Raji (cell line): ENCODE results near the gene GNG7.

ENCODE experiments used
- POLR2A ChIP-seq: IDR thresholded peaks from 2 replicates; pipeline ENCODE4 v1.6.1; 2011; ENCODE audit warnings: low read depth, low read length, control low read depth; ENCODE audit not compliant: insufficient read depth

GNG7 gene

DNA sequence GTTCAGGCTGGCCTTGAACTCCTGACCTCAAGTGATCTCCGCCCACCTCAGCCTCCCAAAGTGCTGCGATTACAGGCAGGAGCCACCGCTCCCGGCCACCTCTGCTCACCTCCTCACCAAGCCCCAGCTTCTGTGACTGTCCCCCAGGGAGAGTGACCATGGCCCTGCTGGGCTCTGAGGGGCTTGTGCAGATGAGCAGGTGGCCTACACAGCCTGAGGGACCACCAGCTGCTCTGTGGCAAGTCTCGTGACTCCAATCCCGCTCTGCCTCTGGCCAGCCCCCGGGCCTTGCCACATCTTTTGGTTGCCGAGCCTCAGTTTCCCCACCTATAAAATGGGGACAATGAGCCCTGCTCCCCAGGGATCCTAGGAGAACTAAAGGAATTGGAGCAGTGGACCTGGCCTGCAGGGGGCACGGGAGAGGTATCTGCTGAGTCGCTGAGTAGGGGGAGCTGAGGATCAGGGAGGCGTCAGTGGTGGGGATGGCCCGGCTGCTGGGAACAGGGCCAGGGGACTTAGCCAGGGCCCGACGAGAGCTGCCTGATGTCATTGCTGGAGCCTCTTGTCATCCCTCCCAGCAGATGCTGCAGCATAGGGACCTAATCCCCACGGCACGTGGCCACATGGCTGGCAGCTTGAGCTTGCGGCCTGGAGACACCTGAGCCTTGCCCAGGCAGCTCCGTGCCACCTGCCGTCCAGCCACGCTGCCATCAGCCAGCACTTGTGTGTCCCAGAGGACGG is 151.9 kb downstream of the GNG7 start:
- TF ChIP-seq POLR2A, result no peak

DNA sequence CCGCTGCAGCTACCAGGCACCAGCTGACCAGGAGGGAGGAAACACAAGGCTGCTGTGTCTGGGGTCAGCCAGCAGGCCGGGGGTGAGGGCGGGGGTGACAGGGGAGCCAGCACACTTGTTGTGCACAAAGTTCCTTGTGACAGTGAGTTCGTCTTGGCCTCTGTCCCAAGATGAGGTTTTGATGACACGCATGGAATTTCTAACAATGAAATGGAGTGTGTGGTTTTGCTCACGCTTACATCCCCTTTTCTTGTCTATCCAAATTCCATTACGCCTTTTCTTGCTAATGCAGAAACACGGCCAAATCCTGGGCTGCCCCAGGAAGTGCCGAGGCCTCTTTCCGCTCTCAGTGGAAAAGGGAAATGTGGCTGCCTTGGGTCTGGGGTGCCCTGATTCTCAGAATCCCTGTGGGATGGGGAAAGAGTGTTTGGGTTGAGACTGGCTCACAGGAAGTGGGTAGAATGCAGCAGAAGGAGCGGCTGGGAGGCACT is 152.7 kb downstream of the GNG7 start:
- TF ChIP-seq POLR2A, result no peak

GRCh38 chr19:2548966-2549365 is 153.5 kb downstream of the GNG7 start:
- TF ChIP-seq POLR2A, result no peak

- TF ChIP-seq POLR2A, result no peak
Measured at GRCh38 chr19:2547721-2548120, 154.8 kb downstream of the GNG7 start.

DNA sequence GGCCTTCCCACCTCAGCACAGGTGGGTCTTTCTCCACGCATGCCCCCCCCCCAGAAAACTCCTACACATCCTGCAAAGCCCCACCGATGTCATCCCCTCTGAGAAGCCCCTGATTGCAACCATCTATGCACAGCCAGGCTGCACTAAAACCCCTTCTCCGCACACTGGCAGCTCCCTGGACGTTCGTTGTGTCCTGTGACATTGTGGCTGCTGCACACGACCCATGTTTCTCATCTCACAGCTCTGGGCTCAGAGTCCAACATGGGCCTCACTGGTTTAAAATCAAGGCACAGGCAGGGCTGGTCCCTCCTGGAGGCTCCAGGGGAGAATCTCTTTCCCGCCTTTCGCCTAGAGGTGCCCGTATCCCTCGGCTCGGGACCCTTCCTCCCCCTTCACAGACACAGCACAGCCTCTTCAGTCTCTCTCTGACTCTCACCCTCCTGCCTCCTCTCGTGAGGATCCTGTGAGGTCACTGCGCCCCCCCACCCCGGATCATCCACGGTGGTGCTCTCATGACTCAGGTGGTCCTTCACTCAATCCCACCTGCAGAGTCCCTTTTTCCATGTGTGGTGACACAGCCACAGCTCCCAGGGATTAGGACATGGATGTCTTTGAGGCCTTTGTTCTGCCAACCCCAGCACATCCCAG is 155.3 kb downstream of the GNG7 start:
- TF ChIP-seq POLR2A, result no peak

DNA sequence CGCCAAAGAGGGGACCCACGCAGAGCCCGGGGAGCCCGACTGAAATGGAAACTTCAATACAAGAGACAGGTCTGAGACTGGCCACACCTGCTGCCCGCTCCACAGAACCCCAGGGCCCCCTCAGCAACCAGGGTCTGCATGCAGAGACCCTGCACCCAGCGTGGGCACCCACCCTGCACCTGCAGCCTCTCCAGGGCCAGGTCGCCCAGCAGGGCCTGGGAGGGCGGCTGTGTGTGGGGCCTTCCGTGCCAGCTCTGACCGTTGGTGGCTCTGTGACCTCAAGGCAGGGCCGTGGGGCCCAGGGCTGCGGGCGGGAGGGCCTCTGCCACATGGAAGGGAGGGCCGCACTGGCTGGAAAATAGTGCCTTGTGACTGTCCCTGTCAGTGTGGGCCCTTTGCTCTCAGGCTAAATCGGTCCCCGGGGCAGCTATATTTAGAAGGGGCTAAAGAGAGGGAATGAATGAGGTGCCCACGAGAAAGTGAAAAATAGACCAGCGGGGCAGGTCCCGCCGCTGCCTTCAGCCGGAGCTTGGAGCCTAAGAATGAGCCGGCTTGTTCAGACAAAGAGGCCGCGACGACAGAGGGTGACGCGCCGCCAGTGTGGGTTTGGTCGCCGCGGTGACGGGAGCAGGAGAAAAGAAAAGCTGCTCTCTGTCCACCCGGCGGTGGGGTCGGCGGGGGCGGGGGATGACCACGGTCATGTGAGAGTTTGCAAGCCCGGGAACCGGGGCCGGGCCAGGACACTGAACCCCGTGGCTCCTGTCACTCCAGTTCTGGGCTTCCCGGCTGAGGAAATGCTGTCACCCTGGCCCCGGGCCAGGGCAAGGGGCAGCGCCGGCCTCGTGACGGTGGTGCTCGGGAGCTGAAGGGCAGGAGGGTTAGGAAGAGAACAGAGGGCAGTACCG is 156.1 kb downstream of the GNG7 start:
- no peak for TF ChIP-seq POLR2A

- no peak for TF ChIP-seq POLR2A
Measured at GRCh38 chr19:2544576-2545415, 157.7 kb downstream of the GNG7 start.

- no peak for TF ChIP-seq POLR2A
Measured at GRCh38 chr19:2543463-2544442, 158.7 kb downstream of the GNG7 start.

DNA sequence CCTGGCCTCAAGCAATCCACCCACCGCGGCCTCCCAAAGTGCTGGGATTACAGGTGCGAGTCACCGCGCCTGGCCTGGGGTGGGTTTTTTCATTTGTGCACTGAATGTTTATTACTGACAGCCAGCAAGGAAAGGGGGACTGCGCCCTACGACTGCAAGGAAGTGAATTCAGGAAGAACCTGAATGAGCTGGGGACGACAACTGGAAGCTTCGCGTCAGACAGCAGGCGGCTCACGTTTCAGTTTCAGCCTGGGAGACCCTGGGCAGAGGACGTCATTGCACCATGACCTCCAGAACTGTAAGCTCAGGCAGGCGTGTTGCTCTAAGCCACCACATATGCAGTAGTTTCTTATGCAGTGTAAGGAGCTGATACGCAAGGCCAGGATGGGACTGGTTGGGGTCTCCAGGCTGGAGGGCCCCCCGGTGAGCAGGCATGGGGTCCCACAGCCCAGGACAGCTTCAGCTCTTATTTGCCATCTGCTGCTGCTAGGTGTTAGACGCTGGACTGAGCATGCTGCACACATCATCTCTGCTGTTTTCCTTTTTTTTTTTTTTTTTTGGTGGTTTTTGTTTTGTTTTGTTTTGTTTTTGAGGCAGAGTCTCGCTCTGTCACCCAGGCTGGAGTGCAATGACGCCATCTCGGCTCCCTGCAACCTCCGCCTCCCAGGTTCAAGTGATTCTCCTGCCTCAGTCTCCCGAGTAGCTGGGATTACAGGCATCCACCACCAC is 160.0 kb downstream of the GNG7 start:
- no peak for TF ChIP-seq POLR2A

DNA sequence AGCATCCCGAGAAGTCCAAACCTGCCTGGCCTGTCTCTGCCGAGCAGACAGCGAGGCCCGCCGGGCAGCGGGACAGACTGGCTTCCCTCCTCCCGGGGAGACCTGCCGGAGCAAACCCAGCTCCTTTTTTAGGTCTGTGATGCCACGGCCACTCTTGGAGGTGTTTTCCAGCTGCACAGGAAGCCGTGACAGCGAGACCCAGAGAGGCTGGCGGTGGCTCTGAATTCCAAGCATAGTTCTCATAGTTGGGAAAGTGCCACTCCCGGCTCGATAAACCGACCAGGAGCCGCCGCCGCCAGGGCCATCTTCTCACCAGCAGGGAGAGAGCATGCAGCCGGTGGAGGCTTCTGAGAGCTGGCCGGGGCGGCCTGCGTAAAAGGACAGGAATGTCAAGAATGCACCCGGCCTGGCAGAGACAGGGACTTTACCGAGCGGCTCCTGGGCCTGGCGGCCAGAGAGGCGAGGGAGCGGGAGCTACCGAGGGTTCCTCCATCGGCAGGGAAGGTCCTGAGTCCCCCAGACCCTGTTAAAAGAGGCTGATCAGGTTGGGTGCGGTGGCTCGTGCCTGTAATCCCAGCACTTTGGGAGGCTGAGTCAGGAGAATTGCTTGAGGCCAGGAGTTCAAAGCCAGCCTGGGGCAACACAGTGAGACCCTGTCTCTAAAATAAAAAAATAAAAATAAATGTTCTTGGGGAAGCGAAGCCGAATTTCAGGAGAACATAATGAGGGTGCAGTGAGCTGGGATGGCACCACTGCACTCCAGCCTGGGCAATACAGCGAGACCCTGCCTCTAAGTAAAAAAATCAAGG is 161.6 kb downstream of the GNG7 start:
- TF ChIP-seq POLR2A, result no peak

- no peak for TF ChIP-seq POLR2A
Measured at GRCh38 chr19:2540251-2540645, 162.2 kb downstream of the GNG7 start.

DNA sequence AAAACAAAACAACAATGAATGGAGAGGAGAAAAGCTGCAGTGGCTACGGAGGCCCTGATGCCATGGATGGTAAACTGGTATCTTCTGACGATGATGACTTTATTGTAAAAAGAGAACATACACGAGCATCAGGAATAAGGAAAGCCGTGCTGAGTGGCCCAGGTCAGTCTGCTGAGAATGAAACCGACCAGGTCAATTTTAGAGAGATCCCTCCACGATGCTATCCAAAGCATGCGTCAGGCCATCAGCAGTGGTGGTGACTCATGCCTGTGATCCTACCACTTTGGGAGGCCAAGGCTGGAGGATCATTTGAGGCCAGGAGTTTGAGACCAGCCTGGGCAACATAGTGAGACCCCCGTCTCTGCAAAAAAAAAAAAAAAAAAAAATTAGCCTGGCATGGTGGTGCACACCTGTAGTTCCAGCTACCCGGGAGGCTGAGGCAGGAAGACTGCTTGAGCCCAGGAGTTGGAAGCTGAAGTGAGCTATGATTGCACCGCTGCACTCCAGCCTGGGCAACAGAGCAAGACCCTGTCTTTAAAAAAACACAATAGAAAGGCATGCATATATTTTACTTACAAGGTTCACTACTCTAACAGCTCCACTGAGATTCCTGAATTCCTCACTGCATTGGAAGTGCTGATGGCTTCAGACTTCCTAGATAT is 164.3 kb downstream of the GNG7 start:
- TF ChIP-seq POLR2A, result no peak

- TF ChIP-seq POLR2A, result no peak
Measured at GRCh38 chr19:2536461-2536860, 166.0 kb downstream of the GNG7 start.
